NCI-H226 (cell line): ENCODE measurements around the gene NEK8.
"Not testable (repeated sequence)": the region's sequence is repeated elsewhere in the genome, so short reads cannot be mapped to it uniquely, and the experiment has no call there.

Experiments
- DNase-seq: peaks from one replicate; pipeline ENCODE4 v3.0.0-alpha.2; 2015

NEK8 gene

DNA sequence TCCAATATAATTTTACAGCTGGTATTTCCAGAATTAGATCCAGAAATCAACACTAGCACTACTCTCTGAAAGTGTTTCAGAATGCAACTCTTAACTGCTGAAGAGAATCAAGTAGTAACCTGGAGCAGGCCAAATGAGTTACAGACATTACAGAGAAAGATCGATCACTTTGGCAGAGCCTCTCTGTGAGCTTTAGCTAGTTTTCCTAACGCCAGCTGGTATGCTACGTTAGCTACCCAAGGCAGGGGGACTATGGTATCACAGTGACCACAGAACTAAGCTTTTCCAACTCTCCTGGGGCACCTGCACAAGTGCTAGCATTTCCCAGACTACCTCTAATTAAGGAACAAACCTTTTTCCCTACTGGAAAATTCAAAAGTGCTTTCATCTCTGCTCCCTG is 45.6 kb downstream of the NEK8 start:
- no peak for DNase-seq

GRCh38 chr17:28777178-28777577 is 48.6 kb downstream of the NEK8 start:
- DNase-seq = no peak

- not testable (repeated sequence) for DNase-seq
Measured at GRCh38 chr17:28779601-28780000, 51.0 kb downstream of the NEK8 start.

- DNase-seq = no peak
Measured at GRCh38 chr17:28783161-28783560, 54.6 kb downstream of the NEK8 start.

DNA sequence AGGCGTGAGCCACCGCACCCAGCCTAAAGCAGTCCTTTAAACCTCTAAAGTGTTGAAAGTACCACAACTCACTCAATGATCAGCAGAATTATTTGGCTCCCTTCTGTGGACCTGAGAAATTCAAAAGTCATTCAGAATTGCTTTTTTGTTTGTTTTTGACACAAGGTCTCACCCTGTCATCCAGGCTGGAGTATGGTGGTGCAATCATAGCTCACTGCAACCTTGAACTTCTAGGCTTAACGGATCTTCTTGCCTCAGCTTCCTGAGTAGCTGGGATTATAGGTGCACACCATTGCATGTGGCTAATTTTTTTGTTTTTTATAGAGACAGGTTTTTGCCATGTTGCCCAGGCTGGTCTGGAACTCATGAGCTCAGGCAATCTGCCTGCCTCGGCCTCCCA is 59.5 kb downstream of the NEK8 start:
- no peak for DNase-seq
